H7 (cell line): Measurements from ENCODE around the gene ALDH18A1. TPM values are rescaled to one million over a fixed set of nuclear protein-coding genes. Genes with fewer than 3 reads are reported as not detected.
A peak's percentile ranks its signal among the peaks of the same experiment; 100 is the strongest.

Experiments
- DNase-seq: peaks from one replicate; pipeline ENCODE4 v3.0.0; 2012
- H3K27me3 ChIP-seq: 2 replicates; pipeline ENCODE4 v1.6.0; 2011; ENCODE audit warnings: mild to moderate bottlenecking, low read length; ENCODE audit not compliant: control insufficient read depth, insufficient read depth
- H3K36me3 ChIP-seq: replicated peaks from 2 replicates; pipeline ENCODE4 v1.5.1; 2011; ENCODE audit warnings: low read length; ENCODE audit not compliant: control insufficient read depth, insufficient read depth
- H3K4me3 ChIP-seq: 2 replicates; pipeline ENCODE4 v1.5.1; 2011; ENCODE audit warnings: low read depth, mild to moderate bottlenecking, control low read depth, low read length, moderate library complexity; ENCODE audit not compliant: insufficient read depth
- total RNA-seq: library from RNA; depleted of rRNA; stranded (reverse); fragments of >200 nt; shearing (Covaris generic); gene quantifications from 2 replicates; pipeline ENCODE4 v1.2.3, GENCODE V29; 2014; rRNA removed

ALDH18A1 gene
- total RNA-seq, 1 experiment from 2014 or later, result 104 TPM

GRCh38 chr10:95561177-95561863, 95.2 kb downstream of the ALDH18A1 start, which contains the start of gene SORBS1:
SORBS1 (minus strand) TSS chr10:95561371; CDS start chr10:95441135, 120,236 bp downstream.
- H3K36me3 ChIP-seq, result no peaks in the 10 kb centered on the region
- peak within 1 kb of the TSS; percentile 69 for H3K4me3 ChIP-seq
- peak; percentile 98 for DNase-seq
- peaks cover 4% of the 10 kb centered on the region for H3K27me3 ChIP-seq

GRCh38 chr10:95560278-95561176, 96.0 kb downstream of the ALDH18A1 start:
- Histone ChIP-seq H3K27me3 (peaks cover 4% of the 10 kb centered on the region), H3K4me3 (peak overlapping the region; percentile 69), H3K36me3 (no peaks in the 10 kb centered on the region)
- DNase-seq, result peak; percentile 87

GRCh38 chr10:95559896-95560277, 96.6 kb downstream of the ALDH18A1 start:
- peak overlapping the region; percentile 69 for H3K4me3 ChIP-seq
- H3K36me3 ChIP-seq, result no peaks in the 10 kb centered on the region
- DNase-seq, result peak; percentile 66
- H3K27me3 ChIP-seq, result peaks cover 4% of the 10 kb centered on the region

- DNase-seq, result peak; percentile 71
- Histone ChIP-seq H3K36me3 (no peaks in the 10 kb centered on the region), H3K27me3 (peaks cover 4% of the 10 kb centered on the region), H3K4me3 (peak overlapping the region; percentile 4; the same call in 1 of the 2 replicates)
Measured at GRCh38 chr10:95559471-95559870, 97.0 kb downstream of the ALDH18A1 start.

GRCh38 chr10:95558593-95559320, 97.8 kb downstream of the ALDH18A1 start:
- no peak for DNase-seq
- peaks cover 4% of the 10 kb centered on the region for H3K27me3 ChIP-seq
- H3K36me3 ChIP-seq, result no peaks in the 10 kb centered on the region
- H3K4me3 ChIP-seq, result no peak overlapping the region

- H3K27me3 ChIP-seq, result peaks cover 4% of the 10 kb centered on the region
- H3K4me3 ChIP-seq, result no peak overlapping the region
- no peak for DNase-seq
- no peaks in the 10 kb centered on the region for H3K36me3 ChIP-seq
Measured at GRCh38 chr10:95556994-95557767, 99.3 kb downstream of the ALDH18A1 start.

Other genes starting within 250 kb of the ALDH18A1 start
- gene SORBS1, start 95.3 kb downstream of the ALDH18A1 start, total RNA-seq, result 10.2 and 12.7 TPM in 2 replicates
- gene TCTN3, start 37.2 kb upstream of the ALDH18A1 start, total RNA-seq, result 31.5 and 35.8 TPM in 2 replicates
- gene ENTPD1, start 99.5 kb upstream of the ALDH18A1 start, total RNA-seq, result 0.42 and 0.92 TPM in 2 replicates